ENCODE results near the gene IBTK.
"Not testable (repeated sequence)": the region's sequence is repeated elsewhere in the genome, so short reads cannot be mapped to it uniquely, and the experiment has no call there.

Gene IBTK

GRCh38 chr6:82257088-82257774 lies 9.7 kb upstream of the IBTK start:
- H3K79me2 ChIP-seq (ENCODE audit: insufficient read depth, low read length) = no peaks in the 10 kb centered on the region
- no peak overlapping the region for H3K27ac ChIP-seq (ENCODE audit: low read depth, low read length)
- no peaks in the 10 kb centered on the region for H3K9me2 ChIP-seq (replicated peaks; ENCODE audit: insufficient read depth, low read length)
- no peaks in the 10 kb centered on the region for H3K9me3 ChIP-seq (ENCODE audit: insufficient read depth, low read length)
- no peaks in the 10 kb centered on the region for H3K36me3 ChIP-seq (ENCODE audit: low read length)
- H4K20me1 ChIP-seq (ENCODE audit: low read depth, low read length) = no peaks in the 10 kb centered on the region
- TF ChIP-seq, protein P1, sequence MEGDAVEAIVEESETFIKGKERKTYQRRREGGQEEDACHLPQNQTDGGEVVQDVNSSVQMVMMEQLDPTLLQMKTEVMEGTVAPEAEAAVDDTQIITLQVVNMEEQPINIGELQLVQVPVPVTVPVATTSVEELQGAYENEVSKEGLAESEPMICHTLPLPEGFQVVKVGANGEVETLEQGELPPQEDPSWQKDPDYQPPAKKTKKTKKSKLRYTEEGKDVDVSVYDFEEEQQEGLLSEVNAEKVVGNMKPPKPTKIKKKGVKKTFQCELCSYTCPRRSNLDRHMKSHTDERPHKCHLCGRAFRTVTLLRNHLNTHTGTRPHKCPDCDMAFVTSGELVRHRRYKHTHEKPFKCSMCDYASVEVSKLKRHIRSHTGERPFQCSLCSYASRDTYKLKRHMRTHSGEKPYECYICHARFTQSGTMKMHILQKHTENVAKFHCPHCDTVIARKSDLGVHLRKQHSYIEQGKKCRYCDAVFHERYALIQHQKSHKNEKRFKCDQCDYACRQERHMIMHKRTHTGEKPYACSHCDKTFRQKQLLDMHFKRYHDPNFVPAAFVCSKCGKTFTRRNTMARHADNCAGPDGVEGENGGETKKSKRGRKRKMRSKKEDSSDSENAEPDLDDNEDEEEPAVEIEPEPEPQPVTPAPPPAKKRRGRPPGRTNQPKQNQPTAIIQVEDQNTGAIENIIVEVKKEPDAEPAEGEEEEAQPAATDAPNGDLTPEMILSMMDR (IDR thresholded peaks at IDR 0.05; ENCODE audit: insufficient read depth, low read length, poor library complexity, severe bottlenecking) = no peak
- TF ChIP-seq EZH2phosphoT487 (conservative IDR thresholded peaks at IDR 0.05; ENCODE audit: low read length) = no peak
- H3K27me3 ChIP-seq (ENCODE audit: low read length) = no peaks in the 10 kb centered on the region
- H3F3A ChIP-seq (ENCODE audit: insufficient read depth) = no peaks in the 10 kb centered on the region
- H3K4me2 ChIP-seq (ENCODE audit: low read depth, low read length, poor library complexity, severe bottlenecking) = no peak overlapping the region
- no peak overlapping the region for H3K4me3 ChIP-seq (ENCODE audit: insufficient read depth, low read length, poor library complexity, severe bottlenecking)
- no peak overlapping the region for H2AFZ ChIP-seq (ENCODE audit: low read depth, low read length, severe bottlenecking)
- no peak overlapping the region for H3K9ac ChIP-seq (ENCODE audit: low read length)

GRCh38 chr6:82254722-82255121 lies 7.2 kb upstream of the IBTK start:
- not testable (repeated sequence) for H3K4me3 ChIP-seq (ENCODE audit: insufficient read depth, low read length, poor library complexity, severe bottlenecking); H3K27ac ChIP-seq (ENCODE audit: low read depth, low read length); H4K20me1 ChIP-seq (ENCODE audit: low read depth, low read length); H3K79me2 ChIP-seq (ENCODE audit: insufficient read depth, low read length); H3F3A ChIP-seq (ENCODE audit: insufficient read depth); H3K4me2 ChIP-seq (ENCODE audit: low read depth, low read length, poor library complexity, severe bottlenecking); H3K9me2 ChIP-seq (replicated peaks; ENCODE audit: insufficient read depth, low read length); H3K36me3 ChIP-seq (ENCODE audit: low read length); H2AFZ ChIP-seq (ENCODE audit: low read depth, low read length, severe bottlenecking); H3K9me3 ChIP-seq (ENCODE audit: insufficient read depth, low read length); H3K9ac ChIP-seq (ENCODE audit: low read length); H3K27me3 ChIP-seq (ENCODE audit: low read length)

- H3K27ac ChIP-seq (ENCODE audit: low read depth, low read length) = no peak overlapping the region
- H3K27me3 ChIP-seq (ENCODE audit: low read length) = no peaks in the 10 kb centered on the region
- H3K9me3 ChIP-seq (ENCODE audit: insufficient read depth, low read length) = no peaks in the 10 kb centered on the region
- H4K20me1 ChIP-seq (ENCODE audit: low read depth, low read length) = no peaks in the 10 kb centered on the region
- H3K79me2 ChIP-seq (ENCODE audit: insufficient read depth, low read length) = peaks cover 6% of the 10 kb centered on the region
- no peaks in the 10 kb centered on the region; the same call in 1 of the 2 replicates for H3F3A ChIP-seq (ENCODE audit: insufficient read depth)
- H3K4me2 ChIP-seq (ENCODE audit: low read depth, low read length, poor library complexity, severe bottlenecking) = no peak overlapping the region
- TF ChIP-seq, protein P1 (IDR thresholded peaks at IDR 0.05; ENCODE audit: insufficient read depth, low read length, poor library complexity, severe bottlenecking) = peak; percentile 34
- no peak for TF ChIP-seq EZH2phosphoT487 (conservative IDR thresholded peaks at IDR 0.05; ENCODE audit: low read length)
- no peak overlapping the region for H3K9ac ChIP-seq (ENCODE audit: low read length)
- H3K4me3 ChIP-seq (ENCODE audit: insufficient read depth, low read length, poor library complexity, severe bottlenecking) = no peak overlapping the region
- no peak overlapping the region for H2AFZ ChIP-seq (ENCODE audit: low read depth, low read length, severe bottlenecking)
- H3K9me2 ChIP-seq (replicated peaks; ENCODE audit: insufficient read depth, low read length) = no peaks in the 10 kb centered on the region
- no peaks in the 10 kb centered on the region for H3K36me3 ChIP-seq (ENCODE audit: low read length)
Measured at GRCh38 chr6:82251942-82252341, 4.4 kb upstream of the IBTK start.

DNA sequence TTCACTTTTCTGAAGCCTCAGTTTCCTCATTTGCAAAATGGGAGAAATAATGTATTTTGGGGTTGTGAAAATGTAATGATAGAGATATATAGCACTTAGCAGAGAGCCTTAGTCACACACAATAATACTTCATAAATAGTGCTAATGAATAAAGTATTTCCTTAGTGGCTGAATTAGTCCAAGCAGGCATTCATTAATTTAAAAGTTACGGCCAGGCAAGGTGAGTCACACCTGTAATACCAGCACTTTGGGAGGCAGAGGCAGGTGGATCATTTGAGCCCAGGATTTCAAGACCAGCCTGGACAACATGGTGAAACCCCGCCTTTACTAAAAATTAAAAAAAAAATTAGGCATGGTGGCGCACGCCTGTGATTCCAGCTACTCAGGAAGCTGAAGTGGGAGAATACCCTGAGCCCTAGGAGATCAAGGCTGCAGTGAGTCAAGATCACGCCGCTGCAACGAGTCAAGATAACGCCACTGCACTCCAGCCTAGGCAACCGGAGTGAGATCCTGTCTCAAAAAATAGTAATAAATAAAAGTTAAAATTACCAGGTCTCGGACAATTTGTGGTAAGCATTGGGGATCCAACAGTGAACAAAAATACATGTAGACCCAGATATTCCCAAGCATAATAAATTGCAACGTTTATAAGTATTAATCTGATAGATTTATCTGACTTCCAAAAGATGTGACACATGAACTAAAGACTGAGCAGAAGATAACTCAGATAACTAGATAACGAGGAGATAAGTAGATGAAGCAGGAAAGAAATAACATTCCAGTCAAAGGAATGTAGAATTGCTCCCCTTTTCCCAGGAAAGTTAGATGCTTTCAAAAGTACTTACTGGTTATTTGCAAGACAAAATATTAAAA lies 2.1 kb upstream of the IBTK start:
- Histone ChIP-seq H3K4me2 (ENCODE audit: low read depth, low read length, poor library complexity, severe bottlenecking) (no peak overlapping the region), H3K79me2 (ENCODE audit: insufficient read depth, low read length) (peaks cover 29% of the 10 kb centered on the region), H2AFZ (ENCODE audit: low read depth, low read length, severe bottlenecking) (no peak overlapping the region), H3K27me3 (ENCODE audit: low read length) (no peaks in the 10 kb centered on the region), H4K20me1 (ENCODE audit: low read depth, low read length) (no peaks in the 10 kb centered on the region), H3K36me3 (ENCODE audit: low read length) (0 out of 2 replicates have a peak, but pooled peaks cover 5% of the 10 kb centered on the region), H3K4me3 (ENCODE audit: insufficient read depth, low read length, poor library complexity, severe bottlenecking) (no peak overlapping the region), H3K9me2 (replicated peaks; ENCODE audit: insufficient read depth, low read length) (no peaks in the 10 kb centered on the region), H3F3A (ENCODE audit: insufficient read depth) (no peaks in the 10 kb centered on the region; the same call in 1 of the 2 replicates), H3K9ac (ENCODE audit: low read length) (no peak overlapping the region), H3K27ac (ENCODE audit: low read depth, low read length) (no peak overlapping the region), H3K9me3 (ENCODE audit: insufficient read depth, low read length) (no peaks in the 10 kb centered on the region)
- TF ChIP-seq EZH2phosphoT487 (conservative IDR thresholded peaks at IDR 0.05; ENCODE audit: low read length) = no peak
- TF ChIP-seq, protein P1 (IDR thresholded peaks at IDR 0.05; ENCODE audit: insufficient read depth, low read length, poor library complexity, severe bottlenecking) = no peak
